Heart right ventricle (tissue), 16 donors: ENCODE results near the gene DENND11. TPM values are rescaled to one million over a fixed set of nuclear protein-coding genes. Genes with fewer than 3 reads are reported as not detected.

Experiments used
- ATAC-seq, 8 donors: fragments of 200-7000 bp; cut with Tn5 transposase; one replicate each; pipeline ENCODE4 v1.9.1; 2020; ENCODE audit warnings: mild to moderate bottlenecking in 8 of 8, moderate library complexity in 8 of 8, moderate number of reproducible peaks in 1 of 8
- DNase-seq, 2 donors: peaks; one replicate each; pipeline ENCODE4 v3.0.0-alpha.2; 2020
- H3K27ac ChIP-seq, 10 donors: fragments of 200-600 bp; sonication (generic) in 2 of 10; one replicate each; pipeline versions ENCODE4 v1.5.0 to v1.8.0; 2020 to 2022; ENCODE audit warnings: mild to moderate bottlenecking in 3 of 10
- H3K27me3 ChIP-seq, 7 donors: fragments of 200-600 bp; one replicate each; pipeline ENCODE4 v1.8.0; 2021 to 2022; ENCODE audit warnings: mild to moderate bottlenecking in 2 of 7
- H3K36me3 ChIP-seq, 9 donors: fragments of 200-600 bp; sonication (generic) in 1 of 9; one replicate each; pipeline versions ENCODE4 v1.5.0 to v1.8.0; 2020 to 2022; ENCODE audit warnings: mild to moderate bottlenecking in 2 of 9
- H3K4me1 ChIP-seq, 9 donors: fragments of 200-600 bp; sonication (generic) in 1 of 9; one replicate each; pipeline versions ENCODE4 v1.5.0 to v1.8.0; 2020 to 2022; ENCODE audit warnings: mild to moderate bottlenecking in 4 of 9
- H3K4me3 ChIP-seq, 10 donors: fragments of 200-600 bp; sonication (generic) in 2 of 10; one replicate each; pipeline versions ENCODE4 v1.5.0 to v1.8.0; 2020 to 2022; ENCODE audit warnings: mild to moderate bottlenecking in 7 of 10, moderate library complexity in 2 of 10
- H3K9me3 ChIP-seq, 11 donors: fragments of 200-600 bp in 10 of 11; sonication (generic) in 2 of 11; one replicate each; pipeline versions ENCODE4 v1.5.0 to v1.8.0; 2013 to 2022; ENCODE audit warnings: mild to moderate bottlenecking in 2 of 11, control low read depth in 1 of 11, moderate library complexity in 1 of 11
- WGBS, 2 donors: extraction: QIAGEN DNeasy Blood & Tissue Kit; methylation state at CpG; one replicate each; pipeline ENCODE4 v1.1.7; 2013; ENCODE audit warnings: inconsistent platforms in 1 of 2; 5-methylcytosine and 5-hydroxymethylcytosine counted together
- intact Hi-C, 10 donors: fragments of 100-400 bp; cut with DNase I; formaldehyde crosslinking; loops; one replicate each; pipeline versions ENCODE4 v1.11.1 to v1.14.2; 2022
- long read RNA-seq, 3 donors: library from polyadenylated mRNA; unstranded; transcript quantifications; one replicate each; pipeline ENCODE4 v2.0.0, GENCODE V29; 2020 to 2021
- polyA plus RNA-seq, 2 donors: library from polyadenylated mRNA; stranded (reverse); fragments of 200-250 nt; gene quantifications; one replicate each; pipeline ENCODE4 v1.2.3, GENCODE V29; 2013
- total RNA-seq, 10 donors: library from RNA; stranded (reverse); fragmentation: NEBNext Ultra II Directional in 3 of 10; extraction: Animal tissue kit (Norgen Biotek cat#: 25700) in 3 of 10; gene quantifications; one replicate each; pipeline versions ENCODE4 v1.2.1 to v1.2.4, GENCODE V29; 2021 to 2023
- TF ChIP-seq, protein P1 (sequence below), 9 donors: fragments of 200-600 bp; sonication (generic) in 2 of 9; IDR thresholded peaks; one replicate each; pipeline versions ENCODE4 v1.5.0 to v1.8.0; 2021 to 2022; ENCODE audit warnings: antibody characterized with exemption in 9 of 9, mild to moderate bottlenecking in 5 of 9, moderate library complexity in 1 of 9
- donor health status: Arrhythmogenic right ventricular cardiomyopathy.
- donor health status: ischemic (EF 13 %, LVEDD 7.1; RV severe dilation, severe dysfunction).
- donor health status: healthy with polysubstance abuse.
- donor health status: DM: no; HTN: yes; CAD: no.
- donor health status: DM: no; HTN: no; CAD: no.
- donor health status: ischemic (EF 25% LVEDD 6.9; RV normal size, moderate dysfunction).
- donor health status: ischemic (EF 25% LVEDD 5.7; RV mildly dilated, moderate dysfunction).
- donor health status: healthy.
- donor health status: DM: yes; HTN: yes; CAD: no.
- donor health status: Ischemic cardiomyopathy.
- donor health status: ischemic (EF 35%, LVEDD 5.7; RV mildly dilated, moderate dysfunction).
- donor health status: nonischemic (EF 11% LVEDD 7.7; RV severe dilation, severe dysfunction).
- donor health status: DM: yes; HTN: yes; CAD: no.
- donor health status: PGD.
- donor health status: ischemic (EF 29% LVEDD 5.4; RV normal size, mild dysfunction).
- donor health status: nonischemic (EF 23%, LVEDD 6.1; RV moderate dilation, normal function).

The DENND11 gene, protein sequence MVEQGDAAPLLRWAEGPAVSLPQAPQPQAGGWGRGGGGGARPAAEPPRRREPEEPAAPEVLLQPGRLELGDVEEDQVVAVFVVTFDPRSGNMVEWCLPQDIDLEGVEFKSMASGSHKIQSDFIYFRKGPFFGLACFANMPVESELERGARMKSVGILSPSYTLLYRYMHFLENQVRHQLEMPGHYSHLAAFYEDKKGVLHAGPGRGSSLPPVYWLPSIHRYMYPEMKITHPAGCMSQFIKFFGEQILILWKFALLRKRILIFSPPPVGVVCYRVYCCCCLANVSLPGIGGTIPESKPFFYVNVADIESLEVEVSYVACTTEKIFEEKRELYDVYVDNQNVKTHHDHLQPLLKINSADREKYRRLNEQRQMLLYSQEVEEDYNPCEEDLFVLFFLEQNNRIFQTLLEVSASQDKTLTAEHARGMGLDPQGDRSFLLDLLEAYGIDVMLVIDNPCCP
- total RNA-seq, result 10 to 100 TPM in 4 of 10 donors, 1 to 10 TPM in 6; 6.7 to 11.5 (median 9.3) TPM
- 1 to 10 TPM; 2.7 to 3.4 TPM for polyA plus RNA-seq
- long read RNA-seq, donor 1, full-length matches to known transcripts, result 6 of 16 reads
- long read RNA-seq, donor 1, partial matches to known transcripts, result 6 of 16 reads
- long read RNA-seq, donor 1, other reads (novel, unspliced or antisense), result 4 of 16 reads
- long read RNA-seq, donor 2, full-length matches to known transcripts, result 6 of 13 reads
- long read RNA-seq, donor 2, partial matches to known transcripts, result 1 of 13 reads
- long read RNA-seq, donor 2, other reads (novel, unspliced or antisense), result 6 of 13 reads
- long read RNA-seq, donor 3, partial matches to known transcripts, result 2 of 2 reads
- long read RNA-seq, donor 3, other reads (novel, unspliced or antisense), result 0 of 2 reads

DNA sequence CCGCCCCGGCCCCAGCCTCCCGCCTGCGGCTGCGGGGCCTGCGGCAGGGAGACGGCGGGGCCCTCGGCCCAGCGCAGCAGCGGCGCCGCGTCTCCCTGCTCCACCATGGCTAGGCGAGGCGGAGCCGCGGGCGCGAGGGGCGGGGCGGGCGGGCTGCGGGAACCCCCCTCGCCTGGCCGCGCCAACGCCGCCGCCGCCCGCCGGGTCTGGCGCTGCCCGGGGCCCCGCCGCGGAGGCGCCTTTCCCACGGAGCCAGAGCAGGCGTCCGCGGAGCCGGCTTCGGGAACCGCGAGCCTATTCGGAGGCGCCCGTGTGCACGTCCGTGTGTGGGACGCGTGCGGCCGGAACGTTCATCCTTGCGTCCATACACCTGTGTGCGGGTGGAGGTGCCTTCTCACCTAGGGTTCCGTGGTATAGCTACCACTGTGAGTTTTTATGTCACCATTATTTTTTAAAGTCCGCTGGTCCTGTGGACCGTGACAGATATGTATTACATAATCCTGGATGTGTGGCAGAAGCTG lies at the start of gene DENND11:
TSS of gene DENND11 (minus strand) at position 120 of the 521 bp plus-strand sequence. CDS start at position 107, 13 bp downstream.
- Histone ChIP-seq H3K9me3 (no peaks in the 10 kb centered on the region), H3K4me1 (peaks cover 0 to 44% (median 26%) of the 10 kb centered on the region in 9 donors), H3K27ac (peak within 1 kb of the TSS; percentile 71 to 91 (median 86)), H3K27me3 (no peaks in the 10 kb centered on the region), H3K4me3 (peak within 1 kb of the TSS; percentile 73 to 92 (median 84)), H3K36me3 (no peaks in the 10 kb centered on the region)
- DNase-seq (peak; percentile 26 to 62), ATAC-seq (peak; percentile 52 to 85 (median 69))
- TF ChIP-seq, protein P1, sequence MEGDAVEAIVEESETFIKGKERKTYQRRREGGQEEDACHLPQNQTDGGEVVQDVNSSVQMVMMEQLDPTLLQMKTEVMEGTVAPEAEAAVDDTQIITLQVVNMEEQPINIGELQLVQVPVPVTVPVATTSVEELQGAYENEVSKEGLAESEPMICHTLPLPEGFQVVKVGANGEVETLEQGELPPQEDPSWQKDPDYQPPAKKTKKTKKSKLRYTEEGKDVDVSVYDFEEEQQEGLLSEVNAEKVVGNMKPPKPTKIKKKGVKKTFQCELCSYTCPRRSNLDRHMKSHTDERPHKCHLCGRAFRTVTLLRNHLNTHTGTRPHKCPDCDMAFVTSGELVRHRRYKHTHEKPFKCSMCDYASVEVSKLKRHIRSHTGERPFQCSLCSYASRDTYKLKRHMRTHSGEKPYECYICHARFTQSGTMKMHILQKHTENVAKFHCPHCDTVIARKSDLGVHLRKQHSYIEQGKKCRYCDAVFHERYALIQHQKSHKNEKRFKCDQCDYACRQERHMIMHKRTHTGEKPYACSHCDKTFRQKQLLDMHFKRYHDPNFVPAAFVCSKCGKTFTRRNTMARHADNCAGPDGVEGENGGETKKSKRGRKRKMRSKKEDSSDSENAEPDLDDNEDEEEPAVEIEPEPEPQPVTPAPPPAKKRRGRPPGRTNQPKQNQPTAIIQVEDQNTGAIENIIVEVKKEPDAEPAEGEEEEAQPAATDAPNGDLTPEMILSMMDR (IDR thresholded peaks at IDR 0.05), result no peak
- intact Hi-C loops, result loop anchor here in 2 of 10 donors (5.0 kb wide), 2 partner anchors 35 to 50 kb away; partner anchors contain the start of gene SSBP1 (in 2 of the 2)
- WGBS, 2 donors, result 1% methylated on average over 38 to 62 of the region's 62 CpGs

DNA sequence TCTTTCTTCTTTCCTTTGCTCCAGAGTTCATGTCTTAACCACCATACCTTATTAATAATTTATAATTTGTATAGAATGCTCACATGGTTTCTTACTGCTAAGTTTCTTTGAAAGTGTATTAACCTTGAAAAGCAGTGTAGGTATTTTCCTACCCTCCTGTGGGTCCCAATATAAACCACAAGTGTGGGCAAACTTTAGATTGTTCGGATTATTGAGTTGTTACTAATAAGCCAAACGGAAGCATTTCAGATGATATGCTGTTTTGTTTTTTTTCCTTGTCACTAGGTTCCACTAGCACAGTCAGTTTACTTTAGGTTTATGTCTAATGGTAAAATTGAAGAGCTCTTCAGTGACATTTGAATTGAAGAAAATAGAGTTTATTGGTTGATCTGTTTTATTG lies 46.4 kb upstream of the DENND11 start:
- TF ChIP-seq, protein P1 (IDR thresholded peaks at IDR 0.05), result no peak
- WGBS, 2 donors, result 91 to 98% methylated on average over 2 of the region's 2 CpGs
- DNase-seq, result no peak
- ATAC-seq, result no peak
- H3K4me1 ChIP-seq, result no peaks in the 10 kb centered on the region
- intact Hi-C loops, result no loop called here
- H3K27ac ChIP-seq, result no peak overlapping the region
- peaks cover 0 to 32% (median 21%) of the 10 kb centered on the region in 11 donors for H3K9me3 ChIP-seq
- no peak overlapping the region for H3K4me3 ChIP-seq
- H3K27me3 ChIP-seq, result no peaks in the 10 kb centered on the region
- H3K36me3 ChIP-seq, result peaks cover 15 to 100% (median 88%) of the 10 kb centered on the region in 9 donors

DNA sequence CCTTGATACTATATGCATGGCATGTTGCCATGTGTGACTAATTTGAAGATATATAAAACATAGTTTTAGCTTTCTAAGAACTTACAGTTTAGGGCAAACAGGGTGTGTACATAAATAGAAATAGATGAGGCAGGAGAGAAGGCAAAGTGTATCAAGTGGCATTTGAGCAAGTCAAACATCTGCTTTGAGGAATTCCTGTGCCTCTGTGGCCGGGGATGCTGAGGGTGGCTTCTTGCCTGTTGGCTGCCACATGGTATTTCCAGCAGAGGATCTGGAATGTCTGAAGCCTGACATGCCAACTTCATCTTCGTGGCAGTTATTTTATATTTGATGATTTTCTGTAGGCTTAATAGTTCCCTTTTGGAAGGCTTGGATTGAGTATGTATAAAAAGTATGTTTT lies 42.2 kb upstream of the DENND11 start:
- Histone ChIP-seq H3K27ac (no peak overlapping the region), H3K27me3 (no peaks in the 10 kb centered on the region), H3K36me3 (peaks cover 0 to 100% (median 57%) of the 10 kb centered on the region in 9 donors), H3K9me3 (no peaks in the 10 kb centered on the region), H3K4me1 (peaks cover 2 to 22% (median 12%) of the 10 kb centered on the region in 9 donors), H3K4me3 (no peak overlapping the region)
- DNase-seq (no peak), ATAC-seq (no peak)
- intact Hi-C loops, result no loop called here
- 79 to 89% methylated on average over 2 of the region's 2 CpGs for WGBS, 2 donors
- TF ChIP-seq, protein P1 (IDR thresholded peaks at IDR 0.05), result no peak

DNA sequence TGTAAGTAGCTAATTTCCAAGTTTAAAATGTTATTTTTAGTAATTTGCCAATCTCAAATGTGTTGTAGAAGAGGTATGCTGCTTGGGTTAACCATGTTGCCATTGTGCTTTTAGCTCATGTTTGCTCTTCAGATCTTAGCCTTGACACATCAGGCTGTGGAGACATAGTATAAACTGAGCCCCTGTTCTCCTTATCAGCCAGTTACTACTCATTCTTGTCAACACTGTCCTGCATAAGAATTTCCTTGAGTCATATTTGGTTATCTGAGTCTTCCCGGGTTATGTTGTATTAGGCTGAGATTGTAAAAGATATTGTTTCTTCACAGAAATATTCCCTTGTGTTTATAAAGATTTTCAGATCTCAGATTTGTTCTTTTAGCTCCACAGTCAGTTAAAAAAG lies 40.3 kb upstream of the DENND11 start:
- Histone ChIP-seq H3K9me3 (no peaks in the 10 kb centered on the region), H3K4me1 (peaks cover 6 to 32% (median 22%) of the 10 kb centered on the region in 9 donors), H3K4me3 (no peak overlapping the region), H3K27me3 (no peaks in the 10 kb centered on the region), H3K36me3 (peaks cover 0 to 81% (median 43%) of the 10 kb centered on the region in 9 donors), H3K27ac (no peak overlapping the region)
- DNase-seq (no peak), ATAC-seq (no peak)
- WGBS, 2 donors, result 14 to 34% methylated on average over 1 of the region's 1 CpG
- TF ChIP-seq, protein P1 (IDR thresholded peaks at IDR 0.05), result no peak
- intact Hi-C loops, result no loop called here
